Astrocyte of the cerebellum (primary cell): ENCODE data around the gene ITGA8.

Source experiments
- DNase-seq: peaks from one replicate; pipeline ENCODE4 v3.0.0-alpha.2; 2011; ENCODE audit warnings: low read depth
- H3K4me3 ChIP-seq: 2 replicates; pipeline ENCODE4 v1.5.1; 2011; ENCODE audit warnings: mild to moderate bottlenecking, low read depth, low read length, moderate library complexity
- in situ Hi-C: cut with HindIII; loops from 2 replicates; pipeline ENCODE4 v1.10.0; 2017; ENCODE audit warnings: low sequenced_read_pairs
- TF ChIP-seq, protein P1 (sequence below): IDR thresholded peaks from 2 replicates; pipeline ENCODE4 v1.5.1; 2012; ENCODE audit warnings: low read length, low read depth, moderate library complexity, mild to moderate bottlenecking; ENCODE audit errors: missing control alignments

The ITGA8 gene

DNA sequence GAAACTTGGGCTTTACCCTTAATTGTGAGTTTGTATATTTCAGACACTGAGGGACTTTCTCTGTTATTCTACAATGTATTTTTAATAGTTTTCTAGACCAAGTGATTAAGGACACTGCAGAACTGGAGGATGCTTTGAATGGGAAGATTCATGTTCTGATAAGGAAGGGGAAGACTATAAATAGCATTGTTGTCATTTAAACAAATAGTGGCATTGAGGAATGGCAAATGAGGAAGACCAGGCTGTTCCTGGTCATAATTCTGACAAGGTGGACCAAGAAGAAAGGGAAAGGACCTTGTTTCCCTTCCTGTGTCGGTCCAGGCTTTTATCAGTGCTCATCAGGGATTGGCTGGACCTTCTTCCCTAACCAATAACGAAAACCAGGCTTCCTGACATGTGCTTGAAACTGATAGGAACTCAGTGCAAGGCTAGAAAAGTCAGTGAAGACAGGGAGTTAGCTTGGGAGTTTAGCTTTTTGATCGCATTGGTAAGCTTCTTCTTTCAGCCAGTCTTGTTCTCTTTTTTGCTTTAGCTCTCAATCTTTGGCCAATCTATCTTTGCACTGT is 116.2 kb downstream of the ITGA8 start:
- in situ Hi-C loops: loop anchor here (25.0 kb wide), 1 partner anchor 109 kb away; the partner anchor contains the start of gene ITGA8

DNA sequence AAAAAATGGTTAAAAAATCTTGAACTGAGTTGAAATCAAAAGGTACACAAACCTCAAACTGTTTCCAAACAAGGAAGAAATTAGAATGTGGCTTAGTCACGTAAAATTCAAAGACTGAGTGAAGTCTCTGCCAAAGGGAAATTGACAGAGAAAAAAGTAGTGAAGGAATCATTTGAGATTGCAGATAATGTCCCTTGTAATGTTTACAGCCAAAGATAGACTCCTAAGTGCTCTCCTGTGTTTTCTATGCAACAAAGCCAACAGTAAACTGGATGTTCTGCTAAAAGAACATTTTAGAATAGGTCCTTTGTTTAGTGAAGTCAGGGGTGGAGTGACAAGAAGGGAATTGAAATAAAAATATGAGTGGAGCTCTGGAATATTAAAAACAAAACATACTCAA is 117.9 kb downstream of the ITGA8 start:
- TF ChIP-seq, protein P1, sequence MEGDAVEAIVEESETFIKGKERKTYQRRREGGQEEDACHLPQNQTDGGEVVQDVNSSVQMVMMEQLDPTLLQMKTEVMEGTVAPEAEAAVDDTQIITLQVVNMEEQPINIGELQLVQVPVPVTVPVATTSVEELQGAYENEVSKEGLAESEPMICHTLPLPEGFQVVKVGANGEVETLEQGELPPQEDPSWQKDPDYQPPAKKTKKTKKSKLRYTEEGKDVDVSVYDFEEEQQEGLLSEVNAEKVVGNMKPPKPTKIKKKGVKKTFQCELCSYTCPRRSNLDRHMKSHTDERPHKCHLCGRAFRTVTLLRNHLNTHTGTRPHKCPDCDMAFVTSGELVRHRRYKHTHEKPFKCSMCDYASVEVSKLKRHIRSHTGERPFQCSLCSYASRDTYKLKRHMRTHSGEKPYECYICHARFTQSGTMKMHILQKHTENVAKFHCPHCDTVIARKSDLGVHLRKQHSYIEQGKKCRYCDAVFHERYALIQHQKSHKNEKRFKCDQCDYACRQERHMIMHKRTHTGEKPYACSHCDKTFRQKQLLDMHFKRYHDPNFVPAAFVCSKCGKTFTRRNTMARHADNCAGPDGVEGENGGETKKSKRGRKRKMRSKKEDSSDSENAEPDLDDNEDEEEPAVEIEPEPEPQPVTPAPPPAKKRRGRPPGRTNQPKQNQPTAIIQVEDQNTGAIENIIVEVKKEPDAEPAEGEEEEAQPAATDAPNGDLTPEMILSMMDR: no peak
- in situ Hi-C loops: loop anchor here (25.0 kb wide), 1 partner anchor 110 kb away; the partner anchor contains the start of gene ITGA8

More for the DNA sequence above, 116.2 kb downstream of the ITGA8 start:
- TF ChIP-seq, protein P1: no peak
- DNase-seq: no peak
- no peak overlapping the region for H3K4me3 ChIP-seq

DNA sequence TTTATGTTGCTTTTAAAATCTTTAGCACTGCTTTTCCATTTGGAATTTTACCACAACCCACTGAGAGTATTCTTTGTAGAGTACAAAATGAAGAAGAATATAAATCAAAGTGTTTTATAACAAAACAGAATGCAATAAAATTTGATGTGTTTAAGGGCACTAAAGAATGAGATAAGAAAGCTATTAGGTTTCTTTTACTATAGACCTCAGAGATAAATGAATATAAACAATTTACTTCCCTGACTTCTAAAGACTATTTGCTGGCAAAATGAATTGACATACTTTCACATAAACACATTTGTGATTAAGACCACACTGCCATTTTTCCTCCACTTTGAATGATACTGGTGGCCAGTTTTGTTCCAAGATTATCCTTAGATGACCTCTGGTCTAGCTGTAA is 124.5 kb downstream of the ITGA8 start:
- TF ChIP-seq, protein P1: no peak
- in situ Hi-C loops: loop anchor here (5.0 kb wide), 1 partner anchor 47 kb away; no protein-coding TSS in a partner anchor
- DNase-seq: no peak
- no peak overlapping the region for H3K4me3 ChIP-seq

More for the DNA sequence above, 117.9 kb downstream of the ITGA8 start:
- no peak overlapping the region for H3K4me3 ChIP-seq
- no peak for DNase-seq

DNA sequence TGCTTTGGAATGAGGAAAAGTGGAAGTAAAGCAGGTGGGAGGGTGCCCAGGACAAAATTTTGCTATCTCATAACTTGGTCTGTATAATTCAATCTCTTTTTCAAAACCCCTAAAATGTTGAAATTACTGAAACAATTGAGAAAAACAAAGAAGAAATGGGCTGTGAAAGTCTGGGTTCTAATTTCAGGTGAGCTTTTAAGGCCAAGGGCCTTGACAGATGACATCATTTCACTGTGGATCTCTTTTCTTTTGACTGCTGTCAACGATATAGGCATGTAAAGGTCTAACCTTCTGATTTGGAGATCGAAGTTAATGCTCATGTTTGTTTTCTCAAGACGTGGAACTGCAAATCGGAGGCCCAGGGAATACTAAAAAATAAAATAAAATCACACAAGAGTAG is 127.8 kb downstream of the ITGA8 start:
- in situ Hi-C loops: no loop called here
- no peak for DNase-seq
- TF ChIP-seq, protein P1: no peak
- no peak overlapping the region for H3K4me3 ChIP-seq

DNA sequence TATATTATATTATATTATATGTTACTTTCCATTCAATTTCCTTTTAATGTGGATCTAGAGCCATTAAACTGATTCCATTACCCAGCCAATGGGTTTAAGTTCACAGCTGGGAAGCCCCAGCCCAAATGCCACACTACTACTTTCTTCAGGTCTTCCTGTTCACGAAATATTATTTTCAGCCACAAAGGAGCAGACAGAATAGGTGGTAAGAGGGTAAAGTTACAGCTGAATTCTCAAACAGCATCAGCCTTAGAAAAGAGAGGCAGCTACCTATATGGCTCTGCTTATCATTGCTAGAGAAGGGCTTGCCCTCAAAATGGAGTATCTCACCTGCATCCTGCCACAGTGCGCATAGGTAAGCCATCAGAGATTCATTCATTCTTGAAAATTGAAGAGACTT is 128.3 kb downstream of the ITGA8 start:
- DNase-seq: no peak
- TF ChIP-seq, protein P1: no peak
- in situ Hi-C loops: no loop called here
- H3K4me3 ChIP-seq: no peak overlapping the region

DNA sequence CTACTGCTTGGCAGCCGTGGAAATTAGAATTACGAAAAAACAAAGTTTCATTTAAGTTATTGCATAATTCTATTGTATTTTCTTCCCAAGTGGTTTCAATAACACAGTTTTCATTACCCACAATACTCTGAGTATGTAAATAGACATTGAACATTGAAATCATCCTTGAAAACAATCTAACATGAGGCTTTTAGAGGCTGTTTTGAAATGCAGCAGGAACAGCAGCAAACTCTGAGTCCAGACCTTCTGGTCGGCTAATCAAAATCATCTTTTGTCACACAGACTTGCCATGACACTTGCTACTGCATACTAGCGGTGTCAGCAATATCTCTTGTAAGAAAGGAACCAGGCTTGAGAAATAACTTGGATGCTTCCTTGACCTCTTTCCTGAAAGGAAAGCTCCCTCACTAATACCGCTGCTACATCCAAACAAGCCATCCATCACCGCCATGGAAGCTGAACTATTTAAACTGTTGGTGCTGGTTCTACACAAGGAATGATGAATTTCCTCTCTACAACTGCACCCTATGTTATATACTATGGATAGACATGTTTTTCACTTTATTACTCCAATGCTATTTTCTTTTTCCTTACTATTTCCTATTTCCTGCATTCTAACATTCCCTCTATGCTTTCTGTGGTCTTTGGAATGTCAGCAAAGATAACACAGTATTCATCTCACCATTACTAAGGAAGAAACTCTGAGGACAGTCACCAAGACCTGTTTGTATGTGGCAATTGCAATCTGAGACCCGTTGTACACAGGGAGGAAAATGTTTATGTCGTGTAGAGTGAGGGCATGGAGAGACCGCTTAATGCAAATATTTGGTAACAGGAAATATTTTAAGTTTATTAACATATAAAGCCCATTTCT is 130.8 kb downstream of the ITGA8 start:
- H3K4me3 ChIP-seq: no peak overlapping the region
- in situ Hi-C loops: no loop called here
- no peak for DNase-seq
- TF ChIP-seq, protein P1: no peak
